DMS53 treated with DMSO at 0.1 percent for 48 hours (cell line): ENCODE data around the gene TRIM24.
"Not testable (repeated sequence)": the region's sequence is repeated elsewhere in the genome, so short reads cannot be mapped to it uniquely, and the experiment has no call there.

Source experiments
- DNase-seq: peaks from one replicate; lab custom pipeline; 2025; ENCODE audit not compliant: unreplicated experiment; lab: John Stamatoyannopoulos, UW

Gene TRIM24

DNA sequence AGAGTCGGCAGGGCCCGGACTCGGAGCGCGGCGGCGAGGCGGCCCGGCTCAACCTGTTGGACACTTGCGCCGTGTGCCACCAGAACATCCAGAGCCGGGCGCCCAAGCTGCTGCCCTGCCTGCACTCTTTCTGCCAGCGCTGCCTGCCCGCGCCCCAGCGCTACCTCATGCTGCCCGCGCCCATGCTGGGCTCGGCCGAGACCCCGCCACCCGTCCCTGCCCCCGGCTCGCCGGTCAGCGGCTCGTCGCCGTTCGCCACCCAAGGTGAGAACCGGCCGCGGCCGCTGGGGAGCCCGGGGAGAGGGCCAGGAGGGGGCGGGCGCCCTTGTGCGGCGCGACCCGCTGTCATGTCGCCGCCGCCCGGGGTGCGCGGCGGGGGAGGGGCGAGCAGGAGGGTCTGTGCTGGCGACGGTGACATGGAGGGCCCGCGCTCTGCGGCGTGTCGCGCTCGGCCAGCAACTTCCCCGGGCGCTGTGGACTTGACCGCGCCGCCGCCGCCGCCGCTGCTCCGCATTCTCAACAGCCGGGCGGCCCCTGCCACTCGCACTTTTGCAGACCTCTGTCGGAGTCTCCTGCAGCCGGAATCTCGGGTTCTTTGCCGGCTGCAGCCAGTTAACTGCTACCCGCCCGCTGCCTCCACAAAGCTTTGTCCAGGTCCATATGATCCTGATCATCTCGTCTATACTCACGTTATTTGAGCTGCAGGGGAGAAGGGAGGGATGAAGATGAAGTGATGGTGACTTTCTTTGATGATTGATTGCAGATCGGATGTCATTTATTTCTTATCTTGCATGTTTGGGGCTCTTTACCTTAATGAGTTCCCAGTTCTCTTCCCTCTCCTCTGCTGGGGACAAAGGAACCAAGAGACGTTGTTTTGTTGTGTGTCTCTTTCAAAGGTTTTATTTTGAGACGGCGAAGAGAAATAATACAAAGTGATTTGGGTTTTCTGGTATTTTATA is 869 bp downstream of the TRIM24 start:
- DNase-seq, result peak; percentile 49

DNA sequence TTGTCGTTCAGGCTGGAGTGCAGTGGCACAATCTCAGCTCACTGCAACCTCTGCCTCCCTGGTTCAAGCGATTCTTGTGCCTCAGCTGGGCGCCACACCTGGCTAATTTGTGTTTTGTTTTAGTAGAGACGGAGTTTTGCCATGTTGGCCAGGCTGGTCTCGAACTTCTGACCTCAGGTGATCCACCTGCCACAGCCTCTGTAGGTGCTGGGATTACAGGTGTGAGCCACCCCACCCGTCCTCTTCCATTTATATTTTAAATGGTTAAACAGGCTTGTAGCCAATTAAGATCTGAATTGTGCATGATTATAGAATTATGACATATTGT is 3.2 kb downstream of the TRIM24 start:
- DNase-seq, result not testable (repeated sequence)

- DNase-seq, result no peak
Observed at GRCh38 chr7:138465046-138465445, 5.0 kb downstream of the TRIM24 start.

- DNase-seq, result not testable (repeated sequence)
Observed at GRCh38 chr7:138466069-138466756, 6.2 kb downstream of the TRIM24 start.

DNA sequence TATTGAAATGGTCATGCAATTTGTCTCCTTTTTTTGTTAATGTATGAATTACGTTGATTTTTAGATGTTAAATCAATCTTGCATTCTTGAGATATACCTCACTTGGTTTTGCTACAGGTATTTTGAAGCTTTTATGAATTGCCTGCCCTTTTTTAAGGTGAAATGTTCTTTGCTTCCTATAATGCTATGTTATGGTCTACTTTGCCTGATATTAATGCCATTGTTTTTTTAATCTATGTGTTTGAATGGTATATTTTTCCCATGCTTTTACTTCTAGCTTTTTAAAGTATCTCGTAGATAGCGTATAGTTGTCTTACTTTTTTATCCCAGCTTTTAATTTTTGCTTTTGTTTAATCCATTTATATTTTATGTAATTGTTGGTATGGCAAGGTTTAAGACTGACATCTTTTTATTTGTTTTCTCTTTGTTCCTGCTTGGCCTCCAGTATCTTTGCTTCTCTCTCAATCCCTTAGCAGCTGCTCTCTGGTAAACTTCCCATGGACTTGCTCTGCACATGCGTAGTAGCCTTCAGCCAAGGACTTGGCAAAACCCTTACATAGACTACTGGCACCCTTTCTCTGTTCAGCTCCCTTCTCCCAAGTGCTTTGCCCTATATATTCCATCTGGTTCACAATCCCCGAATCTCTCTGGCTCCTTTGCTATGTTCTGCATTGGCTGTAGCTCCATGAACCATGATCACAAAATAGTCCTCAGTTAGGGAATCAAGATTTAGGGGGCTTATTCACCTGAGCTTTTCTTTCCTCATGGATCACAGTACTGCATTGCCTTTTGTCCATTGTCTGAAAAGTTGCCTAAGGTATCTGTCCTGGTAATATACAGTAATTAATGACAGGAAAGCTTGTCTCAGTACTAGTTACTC is 8.4 kb downstream of the TRIM24 start:
- DNase-seq, result peak; percentile 41

- DNase-seq, result no peak
Observed at GRCh38 chr7:138470391-138471157, 10.5 kb downstream of the TRIM24 start.

DNA sequence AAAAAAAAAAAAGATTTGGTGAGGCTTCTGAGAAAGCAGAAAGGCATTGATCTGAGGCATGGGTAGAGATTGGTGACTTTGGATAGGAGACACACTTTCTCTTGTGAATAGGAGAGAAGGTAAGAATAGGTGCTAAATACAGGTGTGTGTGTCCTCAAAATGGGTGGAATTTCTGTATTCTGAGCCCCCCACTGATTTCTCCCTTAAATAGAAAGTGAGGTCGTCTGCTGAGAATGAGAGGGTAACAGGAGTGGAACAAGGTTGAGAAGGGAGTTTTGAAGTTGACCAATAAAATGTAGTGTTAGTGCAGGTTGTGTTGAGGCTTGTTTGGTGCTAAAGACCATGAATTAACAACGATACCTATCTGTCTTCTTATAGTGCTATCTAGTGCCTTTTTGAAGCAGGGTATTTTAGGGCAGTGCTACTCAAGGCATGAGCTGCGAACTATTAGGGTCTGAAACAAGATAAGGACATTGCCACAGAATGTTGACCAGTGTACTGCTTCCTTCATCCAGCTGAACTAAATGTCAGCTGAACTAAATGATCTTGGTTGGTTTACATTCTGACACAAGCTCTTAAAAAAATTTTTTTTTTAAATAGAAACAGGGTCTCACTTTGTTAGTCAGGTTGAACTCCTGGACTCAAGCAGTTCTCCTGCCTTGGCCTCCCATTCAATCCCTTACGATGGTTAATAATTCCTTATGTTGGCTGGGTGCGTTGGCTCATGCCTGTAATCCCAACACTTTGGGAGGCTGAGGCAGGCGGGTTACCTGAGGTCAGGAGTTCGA is 12.4 kb downstream of the TRIM24 start:
- DNase-seq, result no peak

- DNase-seq, result no peak
Observed at GRCh38 chr7:138475377-138475776, 15.3 kb downstream of the TRIM24 start.

- peak; percentile 65 for DNase-seq
Observed at GRCh38 chr7:138477081-138477578, 17.1 kb downstream of the TRIM24 start.

DNA sequence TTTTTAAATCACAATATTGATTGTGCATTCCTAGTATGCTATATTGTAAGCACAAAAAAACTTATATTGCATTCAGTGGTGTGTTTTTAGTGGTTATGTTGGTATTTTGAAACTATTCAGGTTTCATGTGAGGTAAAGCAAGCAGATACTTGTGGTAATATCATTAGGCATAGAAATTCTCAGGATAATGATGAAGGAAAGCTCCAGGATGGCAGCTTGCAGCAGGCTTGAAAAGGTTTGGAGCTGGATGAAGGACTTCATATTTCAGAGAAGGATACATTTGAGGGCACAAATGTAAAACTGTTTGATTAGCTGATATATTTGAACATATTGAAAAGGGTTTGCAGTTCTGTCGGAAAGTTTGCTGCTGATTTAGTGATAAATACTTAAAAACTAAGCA is 17.5 kb downstream of the TRIM24 start:
- DNase-seq, result no peak

GRCh38 chr7:138478499-138478908 is 18.4 kb downstream of the TRIM24 start:
- DNase-seq, result peak; percentile 80

GRCh38 chr7:138480527-138480926 is 20.5 kb downstream of the TRIM24 start:
- no peak for DNase-seq

GRCh38 chr7:138481447-138482380 is 21.7 kb downstream of the TRIM24 start:
- no peak for DNase-seq

DNA sequence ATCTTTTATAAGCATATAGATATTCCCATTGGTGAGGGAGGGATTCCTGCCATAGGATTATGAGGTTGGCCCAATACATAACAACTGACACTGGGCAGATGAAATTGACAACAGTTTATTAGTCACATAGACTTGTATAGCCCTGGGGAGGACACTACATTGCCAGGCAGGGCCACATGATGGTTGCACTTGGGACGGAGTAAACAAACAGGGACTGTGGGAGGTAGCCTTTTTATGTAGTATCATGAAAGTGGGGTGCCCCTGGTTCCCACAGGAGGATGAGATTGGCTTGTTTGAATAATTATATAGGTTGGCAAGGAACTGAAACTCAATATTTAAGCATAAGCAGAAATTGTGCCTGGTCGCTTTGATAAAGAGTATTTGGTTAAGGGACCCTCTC is 23.5 kb downstream of the TRIM24 start:
- no peak for DNase-seq

DNA sequence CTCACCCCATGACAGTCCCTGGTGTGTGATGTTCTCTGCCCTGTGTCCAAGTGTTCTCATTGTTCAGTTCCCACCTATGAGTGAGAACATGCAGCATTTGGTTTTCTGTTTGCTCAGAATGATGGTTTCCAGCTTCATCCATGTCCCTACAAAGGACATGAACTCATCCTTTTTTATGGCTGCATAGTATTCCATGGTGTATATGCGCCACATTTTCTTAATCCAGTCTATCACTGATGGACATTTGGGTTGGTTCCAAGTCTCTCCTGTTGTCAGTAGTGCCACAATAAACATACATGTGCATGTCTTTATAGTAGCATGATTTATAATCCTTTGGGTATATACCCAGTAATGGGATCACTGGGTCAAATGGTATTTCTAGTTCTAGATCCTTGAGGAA is 25.4 kb downstream of the TRIM24 start:
- not testable (repeated sequence) for DNase-seq

GRCh38 chr7:138489139-138489538 is 29.1 kb downstream of the TRIM24 start:
- not testable (repeated sequence) for DNase-seq

DNA sequence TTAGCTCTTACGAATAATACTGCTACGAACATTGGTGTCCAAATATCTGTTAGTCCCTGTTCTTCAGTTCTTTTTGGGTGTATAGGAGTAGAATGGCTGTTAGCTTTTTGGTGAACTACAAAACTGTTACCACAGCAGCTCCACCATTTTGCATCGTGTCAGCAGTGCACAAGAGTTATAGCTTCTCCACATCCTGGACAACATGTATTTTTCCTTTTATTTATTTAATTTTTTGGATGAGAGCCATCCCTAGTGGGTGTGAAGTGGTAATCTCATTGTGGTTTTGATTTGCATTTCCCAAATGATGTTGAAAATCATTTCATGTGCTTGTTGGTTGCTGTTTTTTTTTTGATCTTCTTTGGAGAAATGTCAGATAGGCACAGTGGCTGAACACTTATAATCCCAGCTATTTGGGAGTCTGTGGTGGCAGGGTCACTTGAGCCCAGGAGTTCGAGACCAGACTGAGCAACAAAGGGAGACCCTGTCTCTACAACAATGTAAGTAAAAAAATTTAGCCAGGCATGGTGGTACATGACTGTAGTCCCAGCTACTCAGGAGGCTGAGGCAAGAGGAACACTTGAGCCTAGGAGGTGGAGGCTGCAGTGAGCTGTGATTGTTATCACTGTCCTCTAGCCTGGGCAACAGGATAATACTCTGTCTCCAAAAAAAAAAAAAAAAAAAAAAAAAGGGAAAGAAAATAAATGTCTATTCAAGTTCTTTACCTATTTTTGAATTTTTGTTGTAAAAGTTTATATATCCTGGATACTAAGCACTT is 31.7 kb downstream of the TRIM24 start:
- DNase-seq, result no peak

DNA sequence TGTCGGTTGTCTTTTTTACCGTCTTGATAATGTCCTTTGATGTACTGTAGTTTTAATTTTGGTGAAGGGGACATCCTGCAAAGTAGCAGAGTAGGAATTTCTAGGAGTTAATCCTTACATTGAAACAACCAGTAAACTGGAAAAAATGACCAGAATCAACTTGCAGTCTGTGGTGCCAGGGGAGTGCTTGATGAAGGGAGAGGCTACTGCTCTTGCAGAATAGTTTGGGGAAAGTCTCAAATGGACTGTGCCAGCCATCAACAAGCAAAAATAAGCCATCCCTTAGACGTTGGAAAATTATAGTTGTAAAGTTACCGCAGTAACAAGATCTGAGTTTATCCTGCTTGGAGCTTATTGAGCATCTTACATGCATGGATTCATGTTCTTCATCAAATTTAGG is 32.4 kb downstream of the TRIM24 start:
- DNase-seq, result no peak
